ENCODE measurements around the gene NLRP1. TPM values are rescaled to one million over a fixed set of nuclear protein-coding genes. Genes with fewer than 3 reads are reported as not detected.

Gene NLRP1
- total RNA-seq, 1 experiment from 2014 or later, result 23.5 TPM

DNA sequence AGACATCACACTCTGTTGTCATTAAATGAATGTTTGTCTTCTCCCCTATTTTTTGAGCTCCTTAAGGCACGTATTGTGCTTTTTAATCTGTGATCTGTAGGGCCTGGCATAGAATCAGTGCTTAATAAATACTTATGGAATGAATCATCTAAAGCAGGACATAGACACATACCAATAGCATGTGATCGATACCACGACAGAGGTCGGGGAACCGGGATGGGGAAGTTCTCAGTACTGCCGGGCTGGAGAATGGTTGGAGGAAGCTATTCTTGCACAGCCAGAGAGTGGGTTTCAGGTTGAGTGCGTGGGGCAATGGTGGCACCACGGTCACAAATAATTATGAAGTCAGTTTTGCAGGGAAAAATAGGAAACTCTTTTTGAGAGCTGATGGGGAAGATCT, 26.8 kb downstream of the NLRP1 start:
- peak; percentile 50 for DNase-seq (ENCODE audit: low read depth)

DNA sequence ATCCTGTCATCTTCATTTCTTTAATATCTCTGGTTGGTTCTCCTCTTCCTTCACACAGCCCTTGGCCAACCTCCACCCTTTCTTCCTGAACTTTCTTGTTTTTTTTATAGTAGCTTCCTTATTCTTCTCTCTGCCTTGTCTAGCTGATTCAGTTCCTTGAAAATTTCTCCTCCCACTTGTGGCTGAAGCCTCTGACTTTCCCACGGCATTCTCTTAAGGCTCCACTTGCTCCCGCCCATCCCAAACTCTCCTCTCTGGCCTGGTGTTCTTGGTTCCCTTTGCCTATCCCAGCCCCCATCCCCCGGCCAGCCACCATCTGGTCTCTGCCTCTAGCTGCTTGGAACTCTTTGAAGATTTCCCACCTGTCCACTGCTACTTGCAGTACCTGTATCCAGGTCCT, 29.1 kb downstream of the NLRP1 start:
- no peak for DNase-seq (ENCODE audit: low read depth)

DNA sequence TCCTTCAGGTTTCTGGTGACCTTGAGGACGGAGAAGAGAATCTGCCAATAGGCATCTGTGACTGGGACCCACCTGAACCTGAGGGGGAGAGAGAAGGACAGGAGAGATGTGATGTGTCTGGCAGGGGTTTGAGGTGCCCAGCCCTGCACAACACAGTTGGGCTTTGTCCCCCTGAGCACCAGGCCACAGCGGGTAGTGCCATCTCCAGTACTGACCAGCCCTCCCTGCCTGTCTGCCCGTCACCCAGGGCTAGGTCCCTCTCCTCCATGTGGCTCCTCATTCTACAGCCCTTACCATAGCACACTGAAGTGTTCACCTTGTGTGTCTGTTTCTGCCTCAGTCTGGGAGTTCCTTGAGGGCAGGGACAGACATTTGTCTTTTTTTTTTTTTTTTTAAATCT, 30.8 kb downstream of the NLRP1 start:
- no peak for DNase-seq (ENCODE audit: low read depth)

DNA sequence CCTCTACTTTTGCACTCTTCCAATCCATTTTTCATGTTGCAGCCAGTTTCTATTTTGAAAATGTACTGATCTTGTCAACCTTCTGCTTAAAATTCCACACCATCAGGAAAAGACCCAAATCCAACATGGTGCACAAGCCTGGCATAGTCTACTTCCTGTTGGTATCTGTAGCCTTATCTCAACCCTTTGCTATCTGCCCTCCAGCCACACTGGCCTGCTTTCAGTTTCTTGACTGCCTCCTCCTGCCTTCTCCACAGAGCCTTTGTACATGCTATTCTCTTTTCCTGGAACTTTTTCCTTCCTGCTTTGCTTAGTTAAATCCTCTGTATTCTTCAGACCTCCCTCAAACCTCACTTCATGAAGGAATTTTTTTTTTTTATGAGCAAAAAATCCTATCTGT, 31.5 kb downstream of the NLRP1 start:
- peak; percentile 56 for DNase-seq (ENCODE audit: low read depth)

DNA sequence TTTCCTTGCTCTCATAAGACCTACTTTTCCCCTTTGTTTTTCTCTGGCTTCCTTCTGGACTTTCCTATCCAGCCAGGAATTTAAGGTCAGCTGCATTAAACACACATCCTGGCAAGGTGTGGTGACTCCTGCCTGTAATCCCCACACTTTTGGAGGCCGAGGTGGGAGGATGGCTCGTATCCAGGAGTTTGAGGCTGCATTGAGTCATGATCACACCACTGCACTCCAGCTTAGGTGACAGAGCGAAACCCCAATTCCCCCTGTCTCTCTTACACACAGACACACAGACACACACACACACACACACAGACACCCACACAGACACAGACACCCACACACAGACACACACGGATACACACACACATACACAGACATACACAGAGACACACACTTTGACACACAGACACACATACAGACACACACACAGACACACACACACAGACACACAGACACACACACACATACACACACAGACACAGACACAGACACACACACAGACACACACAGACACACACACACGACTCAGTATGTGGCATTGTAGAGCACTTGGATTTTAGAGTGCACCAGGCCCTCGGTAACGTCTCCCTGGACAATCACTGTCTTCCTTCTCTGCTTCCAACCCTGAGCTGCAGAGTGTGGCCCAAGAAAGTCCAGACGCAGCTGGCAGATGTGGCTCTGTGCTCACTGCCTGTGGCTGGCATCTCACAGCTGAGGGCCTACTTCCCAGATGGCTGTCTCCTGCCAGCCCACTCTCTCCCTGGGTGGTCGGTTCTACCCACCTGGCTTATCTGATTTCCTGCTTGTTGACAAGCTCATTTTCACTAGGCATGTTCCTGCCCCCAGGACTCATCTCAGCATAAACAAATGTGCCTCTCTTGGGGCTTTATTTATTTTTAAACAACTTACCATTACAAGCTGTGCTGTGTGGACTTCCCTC, 39.0 kb downstream of the NLRP1 start:
- DNase-seq (ENCODE audit: low read depth), result peak; percentile 49

DNA sequence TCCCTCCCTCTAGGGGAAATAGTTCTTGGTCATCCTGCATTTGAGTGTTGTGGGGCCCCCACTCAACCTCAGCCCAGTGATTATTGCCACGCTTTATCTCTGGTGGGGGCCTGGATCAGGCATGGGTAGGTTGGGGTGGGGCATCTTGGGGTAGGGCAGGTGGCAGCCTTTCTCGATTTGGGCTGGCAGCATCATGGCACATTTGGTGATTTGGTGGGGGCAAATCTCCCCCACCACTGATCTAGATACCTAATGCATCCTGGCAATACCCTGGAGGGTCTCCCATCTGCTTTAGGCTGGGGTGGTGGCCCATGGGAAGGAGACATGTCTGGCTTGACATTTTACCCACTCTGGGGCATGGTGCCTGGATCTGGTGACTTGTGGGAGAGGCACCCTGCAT, 40.2 kb downstream of the NLRP1 start:
- no peak for DNase-seq (ENCODE audit: low read depth)

DNA sequence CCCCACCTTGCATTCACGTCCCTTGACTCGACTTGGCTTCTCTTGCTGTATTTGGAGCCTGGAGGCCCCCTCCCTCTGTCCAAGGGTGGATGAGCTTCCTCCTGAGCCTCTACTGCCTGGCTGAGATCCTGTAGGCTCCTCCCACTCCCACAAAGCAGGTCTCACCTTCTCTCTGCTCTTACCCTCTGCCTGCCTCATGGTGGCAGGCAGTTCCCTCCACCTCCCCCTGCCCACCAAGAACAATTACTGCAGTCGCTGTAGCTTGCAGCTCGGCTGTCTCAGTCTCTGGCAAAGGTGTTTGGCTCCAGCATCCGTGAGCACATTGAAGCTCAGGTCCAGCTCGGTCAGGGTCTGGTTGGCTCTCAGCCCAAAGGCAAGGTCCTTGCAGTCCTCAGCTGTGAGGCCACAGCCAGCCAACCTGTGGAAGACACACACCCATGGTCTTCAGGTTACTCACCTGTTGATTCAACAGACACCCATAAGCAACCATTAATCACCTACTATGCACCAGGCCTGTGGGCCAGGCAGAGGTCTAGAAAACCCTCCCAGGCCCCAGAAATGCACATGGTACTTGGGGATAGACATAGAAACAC, 42.6 kb downstream of the NLRP1 start:
- DNase-seq (ENCODE audit: low read depth), result no peak

DNA sequence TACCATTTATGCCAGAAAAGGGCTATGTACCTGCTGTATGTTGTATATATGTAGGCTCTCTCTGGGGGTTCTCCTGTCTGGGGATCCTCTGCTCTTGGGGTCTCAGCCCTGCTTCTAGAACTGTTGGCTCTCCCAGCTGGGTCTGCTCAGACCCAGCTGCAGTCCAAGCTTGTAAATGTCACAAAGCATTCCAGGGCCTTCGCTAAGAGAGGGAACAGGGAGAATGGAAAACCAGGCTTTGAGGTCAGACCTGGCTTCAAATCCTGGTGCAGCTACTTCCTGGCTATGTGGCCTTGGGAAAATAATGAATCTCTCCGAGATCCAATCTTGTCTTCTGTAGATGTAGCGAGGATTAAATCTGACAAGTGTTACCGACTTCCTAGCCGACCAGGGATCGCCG, 44.0 kb downstream of the NLRP1 start:
- DNase-seq (ENCODE audit: low read depth), result no peak

DNA sequence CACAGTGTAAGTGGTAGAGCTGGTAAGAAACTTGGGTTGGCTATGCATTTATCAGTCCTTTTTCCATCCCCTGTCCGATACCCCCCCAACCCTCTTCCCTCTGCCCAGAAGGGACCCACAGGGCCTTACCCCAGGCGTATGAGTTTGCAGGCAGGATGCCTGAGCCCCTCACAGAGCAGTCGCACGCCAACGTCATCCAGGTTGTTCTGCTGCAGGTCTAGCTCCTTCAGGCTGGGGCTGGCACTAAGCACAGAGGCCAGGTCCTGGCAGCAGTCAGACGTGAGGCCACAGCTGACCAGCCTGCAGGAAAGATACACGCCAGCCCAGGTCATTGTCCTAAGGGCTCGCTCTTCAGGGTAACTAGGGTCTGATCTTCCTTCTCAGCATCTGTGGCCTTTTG, 45.0 kb downstream of the NLRP1 start:
- no peak for DNase-seq (ENCODE audit: low read depth)

DNA sequence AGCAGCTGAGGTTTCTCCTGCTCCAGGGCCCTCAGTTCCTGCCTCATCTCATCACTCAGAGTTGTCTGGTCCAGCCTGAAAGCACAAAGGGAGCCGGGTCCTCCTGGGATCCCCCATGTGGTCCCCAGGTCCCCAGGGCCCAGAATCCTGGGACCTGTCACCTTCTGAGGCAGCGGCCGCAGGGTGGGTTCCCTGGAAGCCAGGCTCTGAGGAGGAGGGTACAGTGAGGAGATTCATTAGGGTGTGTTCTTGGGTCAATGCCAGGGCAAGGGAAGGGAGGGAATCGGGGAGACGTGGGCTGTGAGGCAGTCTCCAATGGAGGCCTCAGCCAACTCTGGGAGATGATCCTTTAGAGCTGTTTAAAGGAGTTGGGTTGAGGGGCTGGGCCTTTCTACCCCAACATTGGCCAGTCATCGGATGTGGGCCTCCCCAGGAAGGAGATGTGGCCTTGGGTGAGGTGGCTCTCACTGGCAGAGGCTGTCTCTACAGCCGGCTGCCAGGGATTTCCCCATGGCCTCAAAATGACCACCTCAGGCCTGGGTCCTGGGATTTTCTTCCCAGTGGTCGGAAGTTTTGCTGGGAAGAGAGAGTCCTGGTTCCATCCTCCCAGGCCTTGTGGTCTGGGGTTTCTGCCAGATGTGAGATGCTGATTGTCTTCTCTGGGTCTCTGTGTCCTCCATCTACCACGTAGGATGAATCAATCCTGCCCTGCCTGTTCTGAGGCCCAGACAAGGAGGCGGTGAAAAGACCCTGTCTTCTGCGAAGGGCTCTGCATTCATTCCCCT, 47.3 kb downstream of the NLRP1 start:
- no peak for DNase-seq (ENCODE audit: low read depth)

DNA sequence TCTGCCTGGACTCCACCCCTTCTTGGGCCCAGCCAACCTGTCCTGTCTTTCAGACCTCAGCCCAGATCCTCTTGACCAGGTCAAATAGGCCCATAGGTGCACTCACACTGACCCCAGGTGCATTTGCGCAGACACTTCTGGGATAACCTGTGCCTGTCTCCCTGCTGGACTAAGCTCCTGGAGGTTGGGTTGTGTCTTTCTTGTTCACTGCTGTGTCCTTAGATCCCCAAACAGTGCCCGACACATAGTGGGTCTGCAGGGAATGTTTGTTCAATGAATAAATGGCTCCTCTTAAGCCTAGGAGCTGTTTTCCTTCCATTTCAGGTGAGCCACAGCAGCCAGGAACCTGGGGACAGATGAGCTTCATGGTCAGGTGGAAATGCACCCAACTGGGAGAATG, 48.9 kb downstream of the NLRP1 start:
- DNase-seq (ENCODE audit: low read depth), result no peak

DNA sequence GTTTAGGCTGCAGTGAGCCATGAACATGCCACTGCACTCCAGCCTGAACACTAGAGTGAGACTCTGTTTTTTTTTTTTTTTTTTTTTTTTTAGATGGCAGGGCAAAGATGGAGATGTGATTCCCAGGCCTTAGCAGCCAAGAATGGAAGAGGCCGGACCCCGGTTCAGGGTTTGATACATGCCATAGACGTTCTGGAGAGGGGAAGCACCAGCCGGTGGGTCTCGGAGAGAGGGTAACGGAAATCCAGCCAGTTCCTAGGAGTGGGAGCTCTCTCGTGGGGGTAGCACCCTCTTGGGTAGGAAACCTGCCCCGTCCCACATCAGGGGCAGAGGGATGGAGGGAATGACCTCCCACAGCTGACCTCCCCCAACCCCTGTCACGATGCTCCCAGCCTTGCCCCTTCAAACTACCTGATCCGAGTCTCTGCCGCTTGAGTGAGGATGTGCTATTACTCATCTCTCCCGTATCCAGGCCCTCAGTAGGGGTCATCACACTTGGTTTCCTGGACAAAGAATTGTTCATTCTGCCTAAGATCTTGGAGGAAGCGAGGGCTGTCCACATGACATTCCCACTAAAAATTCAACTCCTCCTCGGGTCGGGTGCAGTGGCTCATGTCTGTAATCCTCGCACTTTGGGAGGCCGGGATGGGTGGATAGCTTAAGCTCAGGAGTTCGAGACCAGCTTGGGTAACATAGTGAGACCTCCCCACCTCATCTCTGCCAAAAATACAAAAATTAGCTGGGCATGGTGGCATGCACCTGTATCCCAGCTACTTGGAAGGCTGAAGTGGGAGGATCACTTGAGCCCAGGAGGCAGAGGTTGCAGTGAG, 50.6 kb downstream of the NLRP1 start:
- DNase-seq (ENCODE audit: low read depth), result peak; percentile 36

DNA sequence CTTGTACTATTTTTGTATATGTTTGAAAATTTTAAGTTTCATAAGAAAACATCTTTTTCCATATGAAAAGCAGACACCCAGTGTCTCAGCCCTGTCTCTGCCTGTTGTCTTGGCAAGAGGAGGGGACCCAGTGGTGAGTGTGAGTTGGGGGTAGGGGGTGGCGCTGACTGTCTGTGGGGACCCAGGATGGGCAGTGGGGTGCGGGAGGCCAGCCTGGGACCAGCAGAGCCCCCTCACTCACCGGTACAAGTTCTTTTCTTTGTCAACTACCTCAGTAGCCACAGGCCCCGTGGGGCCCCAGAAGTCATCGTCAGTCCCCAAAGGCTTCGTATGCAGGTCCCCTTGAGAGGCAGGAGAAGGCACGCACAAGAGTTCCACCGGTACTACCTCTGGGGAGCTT, 51.7 kb downstream of the NLRP1 start:
- no peak for DNase-seq (ENCODE audit: low read depth)

DNA sequence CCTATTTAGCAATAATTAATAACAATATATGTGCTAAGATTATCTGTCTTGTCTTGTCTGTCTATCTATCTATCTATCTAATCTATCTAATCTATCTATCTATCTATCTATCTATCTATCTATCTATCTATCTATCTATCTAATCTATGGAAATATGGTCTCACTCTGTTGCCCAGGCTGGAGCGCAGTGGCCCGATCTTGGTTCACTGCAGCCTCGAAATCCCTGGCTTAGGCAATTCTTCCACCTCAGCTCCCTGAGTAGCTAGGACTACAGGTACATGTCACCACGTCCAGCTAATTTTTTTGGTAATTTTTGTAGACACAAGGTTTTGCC, 53.3 kb downstream of the NLRP1 start:
- DNase-seq (ENCODE audit: low read depth), result no peak

DNA sequence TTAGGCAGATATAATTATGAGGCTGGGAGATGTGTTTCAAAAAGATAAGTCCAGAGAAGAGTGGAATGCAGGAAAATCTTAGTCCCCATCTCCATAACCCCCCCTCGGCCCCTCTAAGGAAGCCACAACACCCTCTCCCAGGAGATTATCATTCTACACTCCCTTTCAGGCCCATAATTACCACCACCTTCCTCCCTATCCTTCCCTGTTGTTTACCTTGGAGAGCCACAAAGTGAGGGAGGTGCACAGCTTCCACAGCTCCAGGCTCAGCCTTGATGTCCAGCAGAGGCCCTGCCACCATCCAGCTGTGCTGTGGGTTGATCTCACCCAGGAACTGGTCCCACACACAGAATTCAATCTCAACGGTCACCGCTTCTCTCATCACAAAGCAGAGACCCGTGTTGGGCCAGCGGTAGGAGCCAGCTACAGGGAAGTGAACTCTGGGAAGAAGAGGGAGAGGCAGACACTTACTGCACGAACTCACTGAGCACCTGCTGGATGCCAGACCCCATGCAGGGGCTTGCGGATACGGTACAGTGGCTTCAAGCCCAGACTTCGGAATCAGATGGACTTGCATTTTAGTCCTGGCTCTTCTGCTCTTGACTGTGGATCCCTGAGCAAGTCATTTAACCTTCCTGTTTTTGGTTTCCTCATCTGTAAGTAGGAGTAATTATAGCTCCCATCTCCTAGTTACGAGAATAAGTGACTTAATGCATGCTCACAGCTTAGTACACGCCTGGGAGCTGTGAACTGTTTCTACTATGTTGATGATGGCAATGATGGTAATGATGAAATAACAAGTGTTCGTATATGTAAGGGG, 53.8 kb downstream of the NLRP1 start:
- DNase-seq (ENCODE audit: low read depth), result no peak

DNA sequence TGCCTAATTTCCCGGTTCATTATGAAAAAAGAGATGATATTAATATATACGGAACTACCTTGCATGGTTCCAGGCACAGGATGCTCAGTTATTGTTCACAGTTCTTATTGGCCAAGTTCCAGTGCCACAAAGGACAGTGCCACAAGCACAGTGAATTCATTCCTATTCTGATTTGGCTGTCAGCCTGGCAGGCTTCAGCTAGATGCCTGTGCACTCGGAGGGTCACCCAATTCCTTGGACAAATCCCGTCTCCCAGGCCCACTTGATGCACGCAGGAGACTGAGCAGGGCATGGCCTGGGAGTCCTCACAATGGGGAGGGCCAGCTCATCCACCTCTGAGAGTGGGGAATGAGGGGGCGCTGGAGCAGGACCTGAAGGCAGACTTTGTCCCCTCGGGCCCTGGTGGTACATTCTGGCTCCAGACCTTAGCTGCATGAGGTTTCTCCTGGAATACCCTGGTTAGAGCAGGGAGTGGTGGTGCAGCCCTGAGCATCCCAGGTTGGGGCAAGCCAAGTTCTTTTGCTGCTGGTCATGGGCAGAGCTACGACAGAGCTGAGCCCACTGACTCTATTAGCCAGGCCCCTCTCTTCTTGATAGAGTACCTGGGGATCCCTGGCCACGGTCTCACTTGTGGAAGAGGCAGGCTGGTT, 56.6 kb downstream of the NLRP1 start:
- DNase-seq (ENCODE audit: low read depth), result no peak

DNA sequence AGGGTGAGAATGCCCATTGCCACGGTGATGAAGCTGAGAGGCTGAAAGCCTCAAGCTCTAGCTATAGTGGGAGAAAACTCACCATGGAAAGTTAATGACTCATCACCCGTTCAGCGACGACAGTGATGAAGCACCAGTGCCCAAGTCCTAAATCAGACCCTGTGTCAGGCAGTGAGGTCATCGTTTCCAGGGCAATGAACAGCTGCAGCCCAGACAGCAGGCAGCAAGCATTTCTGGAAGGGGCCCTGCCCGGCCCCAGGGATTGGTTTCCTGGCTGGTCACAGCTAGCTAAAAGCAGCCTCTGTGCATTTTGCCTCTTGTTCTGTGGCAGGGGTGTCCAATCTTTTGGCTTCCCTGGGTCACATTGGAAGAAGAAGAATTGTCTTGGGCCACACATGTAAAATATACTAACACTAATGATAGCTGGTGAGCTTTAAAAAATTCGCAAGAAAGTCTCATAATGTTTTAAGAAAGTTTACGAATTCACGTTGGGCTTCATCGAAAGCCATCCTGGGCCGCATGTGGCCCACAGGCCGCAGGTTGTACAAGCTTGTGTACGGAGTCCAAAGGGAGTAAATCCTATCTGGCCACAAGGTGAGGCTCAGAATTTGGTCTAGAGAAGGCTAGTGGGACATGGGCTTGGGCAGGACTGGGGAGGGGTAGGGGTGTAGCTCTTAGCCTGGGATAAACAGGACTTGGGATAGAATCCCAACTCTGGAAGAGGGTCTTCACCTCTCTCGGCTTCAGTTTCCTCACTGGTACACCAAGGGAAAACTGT, 57.3 kb downstream of the NLRP1 start:
- DNase-seq (ENCODE audit: low read depth), result peak; percentile 98

DNA sequence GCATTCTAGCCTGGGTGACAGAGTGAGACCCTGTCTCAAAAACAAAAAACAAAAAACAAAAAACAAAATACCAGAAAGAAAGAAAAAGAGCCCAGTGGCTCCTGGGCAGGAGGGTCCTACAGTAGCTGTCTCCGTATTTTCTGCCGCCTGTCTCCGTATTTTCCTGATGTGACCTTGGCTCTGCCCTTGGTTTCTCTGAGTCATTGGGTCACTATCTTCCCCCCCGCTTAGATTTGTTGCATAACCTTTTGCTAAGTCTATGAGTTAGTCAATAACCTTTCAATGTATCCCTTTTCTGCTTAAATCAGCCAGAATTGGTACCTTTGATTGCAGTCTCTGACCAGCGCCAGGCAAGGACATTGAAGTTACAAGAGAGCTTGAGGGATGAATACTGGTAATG, 61.1 kb downstream of the NLRP1 start:
- no peak for DNase-seq (ENCODE audit: low read depth)

DNA sequence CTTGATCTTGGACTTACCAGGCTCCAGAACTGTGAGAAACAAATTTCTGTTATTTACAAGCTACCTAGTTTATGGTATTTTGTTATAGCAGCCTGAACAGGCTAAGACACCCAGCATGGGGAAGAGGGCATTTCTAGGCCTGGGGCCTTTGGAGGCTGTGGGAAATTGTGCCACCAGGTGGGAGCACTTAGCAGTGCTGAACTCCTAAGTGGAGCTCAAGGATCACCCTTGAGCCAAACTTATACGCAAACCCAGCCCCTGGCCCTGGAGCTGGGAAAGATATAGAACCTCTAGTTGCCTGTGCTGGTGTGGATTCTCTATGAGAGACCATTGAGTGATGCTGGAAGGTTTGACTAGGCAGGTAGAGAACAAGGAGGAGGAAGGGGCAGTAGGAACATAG, 61.8 kb downstream of the NLRP1 start:
- DNase-seq (ENCODE audit: low read depth), result no peak

All from M059J (cell line).